H1 (cell line): ENCODE data around the gene HEPHL1.

Experiments used
- BCL11A ChIP-seq, 2 experiments: IDR thresholded peaks; one replicate each; pipeline ENCODE4 v1.6.1; 2011; ENCODE audit warnings: low read depth in 2 of 2, low read length in 2 of 2, mild to moderate bottlenecking in 2 of 2
- EP300 ChIP-seq, 2 experiments: IDR thresholded peaks; 1 replicate in 1 of 2; 2 replicates in 1 of 2; pipeline ENCODE4 v1.6.1; 2011 to 2012; ENCODE audit warnings: low read depth in 2 of 2, low read length in 2 of 2, mild to moderate bottlenecking in 2 of 2, borderline replicate concordance in 1 of 2, inconsistent platforms in 1 of 2, moderate library complexity in 1 of 2
- EZH2 ChIP-seq: fragments of 200-600 bp; sonication (generic); IDR thresholded peaks from 2 replicates; pipeline ENCODE4 v1.7.1; 2012; ENCODE audit warnings: low read depth, mild to moderate bottlenecking, moderate library complexity, low read length, inconsistent platforms; ENCODE audit not compliant: severe bottlenecking
- GABPA ChIP-seq: IDR thresholded peaks from 2 replicates; pipeline ENCODE4 v1.6.1; 2011; ENCODE audit warnings: mild to moderate bottlenecking, low read length, moderate library complexity, borderline replicate concordance; ENCODE audit not compliant: insufficient read depth
- POLR2AphosphoS5 ChIP-seq: IDR thresholded peaks from 2 replicates; pipeline ENCODE4 v1.6.1; 2011; ENCODE audit warnings: low read depth, low read length
- POU5F1 ChIP-seq: IDR thresholded peaks from 2 replicates; pipeline ENCODE4 v1.6.1; 2011; ENCODE audit warnings: low read depth, mild to moderate bottlenecking, low read length, moderate library complexity
- RAD21 ChIP-seq, 2 experiments: IDR thresholded peaks in 1 of 2; conservative IDR thresholded peaks in 1 of 2; 2 replicates each; pipeline ENCODE4 v1.6.1; 2011; ENCODE audit warnings: low read depth in 2 of 2, low read length in 2 of 2, improper control_type of control experiment in 1 of 2, inconsistent platforms in 1 of 2, mild to moderate bottlenecking in 1 of 2, moderate library complexity in 1 of 2
- TBP ChIP-seq: IDR thresholded peaks from 2 replicates; pipeline ENCODE4 v1.6.1; 2011; ENCODE audit warnings: low read depth, low read length, improper control_type of control experiment
- YY1 ChIP-seq: IDR thresholded peaks from 2 replicates; pipeline ENCODE4 v1.6.1; 2011; ENCODE audit warnings: low read depth, mild to moderate bottlenecking, low read length

DNA sequence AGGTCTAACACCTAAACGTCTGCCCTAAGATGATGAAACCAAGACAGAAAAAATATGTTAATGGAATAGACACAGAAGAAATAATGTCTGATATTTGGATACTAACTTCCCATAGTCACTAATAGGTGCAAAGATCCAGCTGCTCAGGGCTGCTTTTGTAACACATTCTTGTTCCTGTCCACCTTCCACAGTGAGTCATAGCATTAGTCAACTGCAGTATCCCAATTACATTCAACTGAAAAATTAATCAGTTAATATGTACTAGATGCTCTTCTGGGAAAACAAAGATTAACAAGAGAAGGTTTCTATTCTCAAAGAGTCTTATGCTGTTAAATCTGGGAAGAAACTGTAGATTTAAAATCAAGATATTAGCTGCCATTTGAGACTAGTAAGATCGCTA lies 47.6 kb downstream of the HEPHL1 start:
- TF ChIP-seq GABPA (no peak), RAD21 (IDR thresholded peaks at IDR 0.05 in 1 of 2, conservative IDR thresholded peaks at IDR 0.05 in 1 of 2; ENCODE audit: low read depth in 2 of 2, low read length in 2 of 2) (no peak), EZH2 (no peak), TBP (no peak), BCL11A (IDR thresholded peaks at IDR 0.05; ENCODE audit: low read depth in 2 of 2, low read length in 2 of 2) (no peak), POU5F1 (no peak), EP300 (IDR thresholded peaks at IDR 0.05; ENCODE audit: borderline replicate concordance in 1 of 2, low read depth in 2 of 2, low read length in 2 of 2) (no peak), YY1 (no peak), POLR2AphosphoS5 (no peak)
